Vagina (tissue), 2 donors: ENCODE measurements around the gene SLC11A2. TPM values are rescaled to one million over a fixed set of nuclear protein-coding genes. Genes with fewer than 3 reads are reported as not detected.
A peak's percentile ranks its signal among the peaks of the same experiment; 100 is the strongest.

Source experiments
- DNase-seq, 2 donors: peaks; one replicate each; pipeline ENCODE4 v3.0.0-alpha.2; 2017; ENCODE audit errors: extremely low spot score in 2 of 2
- H3K27ac ChIP-seq: fragments of 200-600 bp; sonication (generic); one replicate; pipeline ENCODE4 v1.5.1; 2019
- H3K27me3 ChIP-seq: fragments of 200-600 bp; sonication (generic); one replicate; pipeline ENCODE4 v1.5.1; 2019
- H3K36me3 ChIP-seq, 2 donors: fragments of 200-600 bp; sonication (generic); one replicate each; pipeline ENCODE4 v1.5.1; 2017 to 2019
- H3K4me1 ChIP-seq: fragments of 200-600 bp; sonication (generic); one replicate; pipeline ENCODE4 v1.5.1; 2019
- H3K4me3 ChIP-seq, 2 donors: fragments of 200-600 bp; sonication (generic); 1 replicate in 1 of 2; 2 replicates in 1 of 2; pipeline ENCODE4 v1.5.1; 2016 to 2019
- H3K9me3 ChIP-seq: fragments of 200-600 bp; sonication (generic); one replicate; pipeline ENCODE4 v1.5.1; 2019
- POLR2A ChIP-seq, 2 donors: fragments of 450-650 bp; IDR thresholded peaks; one replicate each; pipeline ENCODE4 v1.6.1; 2017; ENCODE audit warnings: antibody characterized with exemption in 2 of 2, mild to moderate bottlenecking in 2 of 2, moderate library complexity in 2 of 2
- POLR2AphosphoS5 ChIP-seq, 2 donors: sonication (generic); formaldehyde crosslinking; IDR thresholded peaks; one replicate each; pipeline ENCODE4 v1.9.0; 2017; ENCODE audit warnings: antibody characterized with exemption in 2 of 2, mild to moderate bottlenecking in 2 of 2, low read depth in 1 of 2; ENCODE audit not compliant: insufficient read depth in 1 of 2
- intact Hi-C: fragments of 100-400 bp; cut with DNase I; formaldehyde crosslinking; loops from one replicate; pipeline ENCODE4 v1.15.1; 2023
- total RNA-seq: library from RNA; depleted of rRNA; stranded (reverse); fragments of >200 nt; gene quantifications from one replicate; pipeline ENCODE4 v1.2.3, GENCODE V29; 2016
- TF ChIP-seq, protein P1 (sequence below), 3 experiments: fragments of 450-650 bp in 2 of 3; fragments of 200-600 bp in 1 of 3; sonication (generic) in 1 of 3; IDR thresholded peaks; one replicate each; pipeline ENCODE4 v1.5.1; 2017 to 2019; ENCODE audit warnings: antibody characterized with exemption in 3 of 3, mild to moderate bottlenecking in 2 of 3, moderate library complexity in 2 of 3

Gene SLC11A2
- 40.8 TPM for total RNA-seq

DNA sequence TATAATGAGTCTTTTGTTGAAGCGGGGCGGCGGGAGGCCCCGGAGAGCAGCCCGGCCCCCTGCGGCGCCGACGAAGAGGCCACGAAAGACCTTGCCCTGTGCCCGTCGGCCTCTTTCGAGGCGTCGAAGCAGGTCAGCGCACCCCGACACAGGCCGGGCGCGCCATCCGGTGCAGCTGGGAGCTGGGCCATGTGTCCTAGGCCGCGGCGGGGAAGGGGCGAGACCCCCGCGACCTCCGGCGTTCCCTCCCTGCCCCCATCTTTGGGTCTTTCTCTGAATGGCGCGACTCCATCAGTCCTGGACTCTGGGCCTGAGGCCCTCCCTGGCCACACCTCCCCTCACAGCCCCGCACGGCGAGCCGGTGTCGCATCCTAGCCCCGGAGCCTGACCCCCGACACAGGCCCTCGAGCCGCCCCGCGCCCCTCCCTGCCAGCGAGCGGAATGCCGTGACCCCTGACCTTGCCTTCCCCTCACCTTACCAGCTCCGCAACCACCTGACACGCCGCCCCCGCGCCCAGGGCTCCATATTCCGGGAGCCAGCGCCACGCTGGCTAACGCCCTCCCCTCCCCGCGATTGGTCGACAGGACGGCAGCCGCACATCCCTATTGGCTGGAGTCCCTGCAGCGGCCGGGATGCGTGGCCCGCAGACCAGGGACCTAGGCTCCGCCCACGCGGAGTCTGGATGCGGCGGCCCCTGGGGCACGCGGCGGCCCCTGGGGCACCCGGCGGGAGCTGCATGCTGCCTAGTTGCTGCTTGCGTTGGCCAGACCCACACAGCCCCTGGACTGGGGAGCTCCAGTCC is at the start of gene SLC11A2:
Gene SLC11A2 (minus strand): TSS at position 549 of the 803 bp plus-strand sequence. CDS start 15,656 bp downstream, outside the sequence.
- Histone ChIP-seq H3K36me3 (no peaks in the 10 kb centered on the region), H3K27ac (peak within 1 kb of the TSS; percentile 93), H3K4me3 (peak within 1 kb of the TSS; percentile 65 to 80), H3K4me1 (peaks cover 32% of the 10 kb centered on the region), H3K9me3 (no peaks in the 10 kb centered on the region), H3K27me3 (no peaks in the 10 kb centered on the region)
- intact Hi-C loops: loop anchor here (10.0 kb wide), 1 partner anchor 1959 kb away; no protein-coding TSS in a partner anchor
- DNase-seq: peak in 1 of 2 donors; percentile 95
- TF ChIP-seq POLR2A (IDR thresholded peaks at IDR 0.05) (peak; percentile 26 to 58), POLR2AphosphoS5 (IDR thresholded peaks at IDR 0.05; ENCODE audit: insufficient read depth in 1 of 2, low read depth in 1 of 2) (peak; percentile 91)
- TF ChIP-seq, protein P1, sequence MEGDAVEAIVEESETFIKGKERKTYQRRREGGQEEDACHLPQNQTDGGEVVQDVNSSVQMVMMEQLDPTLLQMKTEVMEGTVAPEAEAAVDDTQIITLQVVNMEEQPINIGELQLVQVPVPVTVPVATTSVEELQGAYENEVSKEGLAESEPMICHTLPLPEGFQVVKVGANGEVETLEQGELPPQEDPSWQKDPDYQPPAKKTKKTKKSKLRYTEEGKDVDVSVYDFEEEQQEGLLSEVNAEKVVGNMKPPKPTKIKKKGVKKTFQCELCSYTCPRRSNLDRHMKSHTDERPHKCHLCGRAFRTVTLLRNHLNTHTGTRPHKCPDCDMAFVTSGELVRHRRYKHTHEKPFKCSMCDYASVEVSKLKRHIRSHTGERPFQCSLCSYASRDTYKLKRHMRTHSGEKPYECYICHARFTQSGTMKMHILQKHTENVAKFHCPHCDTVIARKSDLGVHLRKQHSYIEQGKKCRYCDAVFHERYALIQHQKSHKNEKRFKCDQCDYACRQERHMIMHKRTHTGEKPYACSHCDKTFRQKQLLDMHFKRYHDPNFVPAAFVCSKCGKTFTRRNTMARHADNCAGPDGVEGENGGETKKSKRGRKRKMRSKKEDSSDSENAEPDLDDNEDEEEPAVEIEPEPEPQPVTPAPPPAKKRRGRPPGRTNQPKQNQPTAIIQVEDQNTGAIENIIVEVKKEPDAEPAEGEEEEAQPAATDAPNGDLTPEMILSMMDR (IDR thresholded peaks at IDR 0.05): no peak

DNA sequence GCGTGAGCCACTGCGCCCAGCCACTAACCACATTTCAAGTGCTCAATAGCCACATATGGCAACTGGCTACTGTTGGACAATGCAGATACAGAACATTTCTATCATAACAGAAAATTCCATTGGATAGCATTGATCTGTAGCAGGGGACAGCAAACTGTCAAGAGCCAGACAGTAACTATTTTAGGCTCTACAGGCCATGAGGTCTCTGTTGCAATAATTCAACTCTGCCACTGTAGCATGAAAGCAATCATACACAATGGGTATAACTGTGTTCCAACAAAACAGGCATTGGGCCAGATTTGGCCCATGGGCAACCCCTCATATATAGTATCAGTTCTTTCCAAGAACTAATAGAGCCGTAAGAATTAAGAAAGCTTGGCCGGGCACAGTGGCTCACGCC is 49.2 kb upstream of the SLC11A2 start:
- no peaks in the 10 kb centered on the region for H3K9me3 ChIP-seq
- no peak for DNase-seq
- no peaks in the 10 kb centered on the region for H3K27me3 ChIP-seq
- peaks cover 0 to 34% of the 10 kb centered on the region in 2 donors for H3K36me3 ChIP-seq
- H3K27ac ChIP-seq: no peak overlapping the region
- no peak overlapping the region for H3K4me3 ChIP-seq
- TF ChIP-seq POLR2AphosphoS5 (IDR thresholded peaks at IDR 0.05; ENCODE audit: insufficient read depth in 1 of 2, low read depth in 1 of 2): no peak
- TF ChIP-seq POLR2A (IDR thresholded peaks at IDR 0.05): no peak
- TF ChIP-seq, protein P1 (IDR thresholded peaks at IDR 0.05): no peak
- intact Hi-C loops: no loop called here
- H3K4me1 ChIP-seq: peaks cover 14% of the 10 kb centered on the region

DNA sequence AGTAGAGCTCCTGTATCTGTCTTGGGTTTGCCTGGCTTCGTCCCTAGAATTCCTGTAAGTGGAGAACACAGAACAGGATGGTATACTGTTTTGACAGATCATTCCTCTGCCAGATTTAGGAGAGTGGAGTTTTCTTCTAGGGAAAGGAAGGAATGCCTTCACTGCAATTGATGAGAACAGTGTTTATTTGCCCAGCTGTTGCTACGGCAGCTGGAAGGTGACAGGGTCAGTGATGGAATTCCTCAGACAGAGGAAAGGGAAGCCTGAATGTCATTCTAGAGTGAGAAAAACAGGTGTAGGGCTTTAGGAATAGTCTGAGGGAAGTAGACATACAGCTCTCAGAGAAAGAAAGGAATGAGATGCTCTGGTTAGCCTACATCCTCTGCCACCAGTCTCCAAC is 45.5 kb upstream of the SLC11A2 start:
- H3K4me1 ChIP-seq: peaks cover 14% of the 10 kb centered on the region
- H3K27ac ChIP-seq: no peak overlapping the region
- H3K9me3 ChIP-seq: no peaks in the 10 kb centered on the region
- intact Hi-C loops: no loop called here
- TF ChIP-seq POLR2AphosphoS5 (IDR thresholded peaks at IDR 0.05; ENCODE audit: insufficient read depth in 1 of 2, low read depth in 1 of 2): no peak
- TF ChIP-seq, protein P1 (IDR thresholded peaks at IDR 0.05): no peak
- no peak overlapping the region for H3K4me3 ChIP-seq
- DNase-seq: no peak
- H3K27me3 ChIP-seq: no peaks in the 10 kb centered on the region
- peaks cover 0 to 62% of the 10 kb centered on the region in 2 donors for H3K36me3 ChIP-seq

DNA sequence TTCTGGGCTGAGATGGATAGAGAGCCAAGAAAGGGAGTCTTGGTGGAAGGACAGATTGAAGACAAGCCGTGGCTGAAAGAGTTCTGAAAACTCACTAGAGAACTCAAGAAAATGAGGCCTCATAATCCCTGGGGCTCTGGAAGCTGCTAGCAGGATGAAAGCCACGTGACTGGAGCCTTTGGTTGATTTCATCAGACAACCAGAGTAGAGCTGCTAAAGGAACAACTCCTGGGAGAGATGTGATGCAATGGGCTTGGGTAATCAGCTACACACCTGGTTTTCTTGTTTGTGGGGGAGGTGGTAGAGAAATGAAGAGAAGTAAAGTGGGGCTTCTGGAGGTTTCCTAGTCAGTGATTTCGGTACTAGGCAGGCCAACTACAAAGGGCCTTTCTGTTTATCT is 43.8 kb upstream of the SLC11A2 start:
- no peak for TF ChIP-seq POLR2A (IDR thresholded peaks at IDR 0.05)
- TF ChIP-seq, protein P1 (IDR thresholded peaks at IDR 0.05): no peak
- no peak for TF ChIP-seq POLR2AphosphoS5 (IDR thresholded peaks at IDR 0.05; ENCODE audit: insufficient read depth in 1 of 2, low read depth in 1 of 2)
- peaks cover 0 to 79% of the 10 kb centered on the region in 2 donors for H3K36me3 ChIP-seq
- H3K4me1 ChIP-seq: no peaks in the 10 kb centered on the region
- H3K27ac ChIP-seq: no peak overlapping the region
- DNase-seq: no peak
- H3K27me3 ChIP-seq: no peaks in the 10 kb centered on the region
- H3K4me3 ChIP-seq: no peak overlapping the region
- H3K9me3 ChIP-seq: no peaks in the 10 kb centered on the region
- intact Hi-C loops: no loop called here

DNA sequence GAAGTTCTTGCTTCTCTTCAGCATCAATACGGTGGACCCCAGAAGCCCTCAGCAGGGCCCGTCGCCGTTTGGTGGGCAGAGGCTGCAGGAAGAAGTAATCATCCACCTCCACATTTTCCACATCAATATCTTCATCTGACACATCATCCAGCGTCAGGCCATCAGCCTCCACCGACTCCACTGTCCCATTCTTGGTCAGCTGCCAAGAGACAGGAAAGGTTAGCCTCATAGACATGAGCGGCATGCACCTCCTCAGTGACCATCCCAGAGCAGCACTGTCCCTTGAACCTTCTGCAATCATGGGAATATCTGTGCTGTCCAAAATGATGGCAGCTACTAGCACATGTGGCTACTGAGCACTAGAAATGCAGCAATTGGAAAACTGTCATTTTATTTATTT is 41.6 kb upstream of the SLC11A2 start:
- no peak overlapping the region for H3K27ac ChIP-seq
- TF ChIP-seq, protein P1 (IDR thresholded peaks at IDR 0.05): no peak
- TF ChIP-seq POLR2A (IDR thresholded peaks at IDR 0.05): no peak
- TF ChIP-seq POLR2AphosphoS5 (IDR thresholded peaks at IDR 0.05; ENCODE audit: insufficient read depth in 1 of 2, low read depth in 1 of 2): no peak
- intact Hi-C loops: no loop called here
- no peaks in the 10 kb centered on the region for H3K4me1 ChIP-seq
- H3K36me3 ChIP-seq: peaks cover 0 to 87% of the 10 kb centered on the region in 2 donors
- no peaks in the 10 kb centered on the region for H3K9me3 ChIP-seq
- no peaks in the 10 kb centered on the region for H3K27me3 ChIP-seq
- no peak overlapping the region for H3K4me3 ChIP-seq
- DNase-seq: no peak
